ENCODE measurements around the gene NUDCD2.

Gene NUDCD2

GRCh38 chr5:163459819-163460561 is at the start of gene NUDCD2:
Gene NUDCD2 (minus strand): TSS chr5:163460102. CDS start chr5:163460050, 52 bp downstream.
- peak; percentile 94 to 95 for DNase-seq

GRCh38 chr5:163509291-163509951 is 49.5 kb upstream of the NUDCD2 start:
- peak; percentile 21 to 70 for DNase-seq

- no peak for DNase-seq
Observed at GRCh38 chr5:163508753-163509152, 48.9 kb upstream of the NUDCD2 start.

- DNase-seq: no peak
Observed at GRCh38 chr5:163506726-163507125, 46.8 kb upstream of the NUDCD2 start.

GRCh38 chr5:163506095-163506457 is 46.2 kb upstream of the NUDCD2 start:
- DNase-seq: no peak

GRCh38 chr5:163505368-163506094 is 45.6 kb upstream of the NUDCD2 start, which contains the start of gene MAT2B:
Gene MAT2B (plus strand): TSS chr5:163505619. CDS start chr5:163505687, 68 bp downstream.
- DNase-seq: peak; percentile 69 to 96

- DNase-seq: no peak
Observed at GRCh38 chr5:163505049-163505367, 45.1 kb upstream of the NUDCD2 start.

- DNase-seq: peak; percentile 22 to 50
Observed at GRCh38 chr5:163504079-163504931, 44.4 kb upstream of the NUDCD2 start.

- peak; percentile 28 to 62 for DNase-seq
Observed at GRCh38 chr5:163503106-163504078, 43.5 kb upstream of the NUDCD2 start.

GRCh38 chr5:163502521-163502920 is 42.6 kb upstream of the NUDCD2 start:
- no peak for DNase-seq

GRCh38 chr5:163498886-163499285 is 39.0 kb upstream of the NUDCD2 start:
- DNase-seq: no peak

GRCh38 chr5:163497315-163497714 is 37.4 kb upstream of the NUDCD2 start:
- no peak for DNase-seq

GRCh38 chr5:163496286-163496685 is 36.4 kb upstream of the NUDCD2 start:
- DNase-seq: no peak

GRCh38 chr5:163489745-163490075 is 29.8 kb upstream of the NUDCD2 start:
- no peak for DNase-seq

- DNase-seq: no peak
Observed at GRCh38 chr5:163489055-163489744, 29.3 kb upstream of the NUDCD2 start.

- DNase-seq: no peak
Observed at GRCh38 chr5:163478982-163479271, 19.0 kb upstream of the NUDCD2 start.

- no peak for DNase-seq
Observed at GRCh38 chr5:163478126-163478981, 18.5 kb upstream of the NUDCD2 start.

- DNase-seq: no peak
Observed at GRCh38 chr5:163475411-163475810, 15.5 kb upstream of the NUDCD2 start.

- DNase-seq: peak in 1 of 2 experiments; percentile 8
Observed at GRCh38 chr5:163473635-163474243, 13.8 kb upstream of the NUDCD2 start.

- no peak for DNase-seq
Observed at GRCh38 chr5:163467682-163468081, 7.8 kb upstream of the NUDCD2 start.

All from NCI-H526 (cell line).